ENCODE data around the gene ERC2.
A peak's percentile ranks its signal among the peaks of the same experiment; 100 is the strongest.

The ERC2 gene

DNA sequence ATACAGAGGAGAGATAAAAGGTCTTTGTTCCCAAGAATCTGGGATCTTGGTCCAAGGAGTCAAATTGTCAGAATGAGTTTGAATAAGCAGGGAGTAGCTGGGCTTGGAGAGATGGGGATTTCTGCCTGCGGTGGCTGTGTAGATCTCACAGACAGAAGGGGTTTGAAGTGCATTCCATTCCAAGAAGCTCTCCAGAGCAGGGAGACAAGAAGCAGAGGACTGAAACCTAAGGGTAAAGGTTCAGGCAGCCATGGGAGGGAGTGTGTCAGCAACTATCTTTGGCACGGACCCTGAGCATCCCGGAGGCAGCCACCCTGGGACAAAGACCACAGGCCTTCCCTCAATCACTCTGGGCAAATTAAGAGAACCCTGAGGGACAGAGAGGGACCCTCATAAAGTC lies 558.9 kb downstream of the ERC2 start:
- no peak for DNase-seq

DNA sequence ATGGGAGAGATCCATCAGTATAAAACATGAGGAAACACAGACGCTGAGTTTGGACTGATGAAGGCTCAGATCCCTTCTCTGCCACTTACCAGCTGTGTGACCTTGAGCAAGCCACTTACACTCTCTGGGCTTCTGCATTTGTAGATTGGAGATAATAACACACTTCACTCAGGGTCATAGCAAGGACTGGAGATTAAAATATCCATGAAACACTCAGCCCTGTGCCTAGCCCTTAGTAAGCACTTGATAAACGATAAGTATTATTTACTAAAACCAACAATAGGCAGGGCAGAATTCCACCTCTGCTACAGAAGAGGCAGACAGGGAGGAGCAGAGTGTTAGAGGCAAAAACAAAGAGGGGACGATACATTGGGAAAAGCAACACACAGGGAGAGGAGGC lies 560.7 kb downstream of the ERC2 start:
- no peak for DNase-seq

DNA sequence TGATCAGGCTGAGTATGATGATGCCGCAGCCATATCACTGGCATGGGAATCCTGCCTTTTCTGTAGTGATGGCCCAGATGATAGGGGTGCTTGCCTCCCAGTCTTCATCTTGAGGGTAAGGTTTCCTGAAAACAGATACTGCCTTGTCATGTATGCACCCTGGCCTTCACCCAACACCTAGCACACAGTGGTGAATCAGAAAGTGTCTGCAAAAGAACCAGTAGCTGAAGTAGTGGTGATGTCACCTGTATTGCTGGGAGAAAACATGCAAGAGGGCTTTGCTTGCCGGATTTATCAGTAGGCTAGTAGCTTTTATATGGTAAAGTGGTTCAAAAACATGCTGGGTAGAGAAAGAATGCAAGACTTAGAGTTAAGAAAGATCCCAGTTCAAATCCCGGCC lies 561.4 kb downstream of the ERC2 start:
- DNase-seq: no peak

DNA sequence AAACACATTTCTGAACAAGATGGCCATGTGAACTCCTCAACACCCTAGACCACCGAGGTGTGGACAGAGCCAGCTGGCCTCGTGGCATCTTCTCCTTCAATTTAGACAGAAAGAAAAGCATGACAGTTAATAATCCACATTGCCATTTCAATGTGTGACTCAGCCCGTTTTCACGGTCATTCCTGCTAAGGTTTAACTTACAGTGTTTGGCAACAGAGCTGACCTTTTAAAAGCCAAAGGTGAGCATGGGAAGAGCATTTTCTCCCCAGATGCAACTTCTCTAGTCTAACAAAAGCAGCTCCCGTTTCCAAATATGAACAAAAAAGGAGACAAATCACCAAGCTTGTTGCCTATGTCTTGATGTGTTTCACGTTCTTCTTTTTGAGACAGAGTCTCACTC lies 563.6 kb downstream of the ERC2 start:
- DNase-seq: no peak

DNA sequence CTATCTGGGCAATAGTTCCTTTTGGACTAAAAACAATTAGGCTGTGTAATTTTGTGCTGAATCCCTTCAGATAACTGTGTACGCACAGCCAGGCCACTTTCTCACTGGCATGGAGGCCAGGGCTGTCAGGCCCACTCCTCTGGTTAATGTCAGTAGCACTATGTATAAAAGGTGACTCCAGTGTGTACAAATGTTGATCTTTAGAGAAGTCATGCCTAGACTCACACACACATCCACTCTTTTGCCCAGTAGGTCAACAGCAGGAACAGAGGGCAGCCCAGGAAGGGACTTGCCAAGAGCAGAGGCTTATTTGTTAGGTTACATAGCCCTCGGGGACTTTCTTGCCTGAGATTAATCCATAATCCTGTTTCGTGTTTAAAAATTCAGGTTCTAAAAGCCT lies 564.6 kb downstream of the ERC2 start:
- DNase-seq: no peak

DNA sequence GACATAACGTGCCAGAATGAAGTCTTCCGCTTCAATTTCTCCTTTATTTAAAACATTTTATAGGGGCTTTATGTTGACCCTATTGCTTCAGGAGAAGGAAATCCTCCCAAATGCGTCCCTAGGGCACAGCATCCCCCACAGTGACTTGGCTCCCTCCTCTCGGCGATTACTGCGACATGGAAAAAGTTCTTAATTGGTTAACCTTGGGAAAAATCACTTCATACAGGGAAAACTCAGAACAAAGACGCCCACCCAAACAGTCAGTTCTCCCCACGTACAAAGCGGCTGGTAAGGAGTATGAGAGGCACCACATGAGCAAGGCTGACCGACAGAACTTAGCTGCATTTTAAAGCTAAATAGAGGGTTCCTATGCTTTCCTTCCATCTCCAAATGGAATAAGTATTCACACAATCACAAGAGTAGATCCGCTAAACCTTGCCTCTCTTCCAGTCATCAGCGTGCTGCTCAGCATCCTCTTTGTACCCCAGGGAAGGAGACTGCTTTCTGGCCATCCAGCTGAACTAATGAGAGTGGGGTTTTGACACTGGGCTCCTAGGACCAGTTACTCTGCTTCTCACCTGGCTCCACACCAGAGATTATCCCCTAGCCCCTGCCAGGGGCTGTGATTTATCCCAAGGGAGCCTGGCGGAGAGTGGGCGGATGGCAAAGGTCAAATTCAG lies 565.9 kb downstream of the ERC2 start:
- no peak for DNase-seq

DNA sequence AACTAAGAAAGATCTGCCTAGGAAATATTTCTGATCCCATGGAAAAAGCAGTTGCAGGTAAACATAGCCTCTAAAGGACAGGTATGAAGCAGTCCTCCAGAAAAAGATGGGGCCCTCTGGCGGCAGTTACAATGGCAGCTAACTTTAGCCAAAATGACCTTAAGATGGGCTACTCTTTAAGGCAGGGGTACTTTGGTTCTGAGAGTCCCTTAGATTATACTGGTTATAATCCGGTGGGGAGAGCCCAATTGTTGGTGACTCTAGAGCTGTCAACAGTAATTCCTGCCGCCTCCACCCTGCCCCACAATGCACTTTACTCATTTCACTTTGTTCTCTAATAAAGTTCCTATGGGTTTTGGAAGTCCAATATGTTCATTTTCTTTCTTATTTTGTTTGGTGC lies 568.4 kb downstream of the ERC2 start:
- DNase-seq: no peak

DNA sequence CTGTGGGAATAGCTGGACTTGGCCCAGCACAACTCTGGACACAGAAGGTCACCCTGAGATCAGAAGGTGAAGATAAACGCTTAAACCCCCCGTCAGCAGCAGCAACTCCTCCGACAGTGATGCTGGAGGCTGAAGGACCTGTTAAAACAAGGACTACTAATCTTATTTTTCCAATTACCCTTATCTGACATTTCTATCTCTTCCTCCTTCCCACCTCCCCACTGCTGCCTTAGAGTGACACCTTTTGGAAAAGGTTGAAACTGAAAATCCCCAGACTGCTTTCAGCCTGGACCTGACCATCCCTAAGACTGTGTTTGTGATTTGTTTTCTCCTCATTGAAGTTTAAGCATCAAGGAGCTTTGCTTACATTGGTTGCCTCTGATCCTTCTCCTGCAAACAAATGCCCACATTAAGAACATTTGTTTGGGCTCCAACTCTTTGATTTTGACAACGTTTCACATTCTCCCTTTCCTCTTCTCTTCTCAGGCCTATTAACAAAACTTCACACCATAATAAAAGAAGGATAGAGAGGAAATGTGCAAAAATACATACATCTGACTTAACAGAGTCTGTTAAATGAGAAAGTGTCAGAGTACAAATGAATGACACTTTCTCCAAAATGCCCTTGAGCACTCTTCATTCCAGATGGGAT lies 570.6 kb downstream of the ERC2 start:
- peak; percentile 32 for DNase-seq

DNA sequence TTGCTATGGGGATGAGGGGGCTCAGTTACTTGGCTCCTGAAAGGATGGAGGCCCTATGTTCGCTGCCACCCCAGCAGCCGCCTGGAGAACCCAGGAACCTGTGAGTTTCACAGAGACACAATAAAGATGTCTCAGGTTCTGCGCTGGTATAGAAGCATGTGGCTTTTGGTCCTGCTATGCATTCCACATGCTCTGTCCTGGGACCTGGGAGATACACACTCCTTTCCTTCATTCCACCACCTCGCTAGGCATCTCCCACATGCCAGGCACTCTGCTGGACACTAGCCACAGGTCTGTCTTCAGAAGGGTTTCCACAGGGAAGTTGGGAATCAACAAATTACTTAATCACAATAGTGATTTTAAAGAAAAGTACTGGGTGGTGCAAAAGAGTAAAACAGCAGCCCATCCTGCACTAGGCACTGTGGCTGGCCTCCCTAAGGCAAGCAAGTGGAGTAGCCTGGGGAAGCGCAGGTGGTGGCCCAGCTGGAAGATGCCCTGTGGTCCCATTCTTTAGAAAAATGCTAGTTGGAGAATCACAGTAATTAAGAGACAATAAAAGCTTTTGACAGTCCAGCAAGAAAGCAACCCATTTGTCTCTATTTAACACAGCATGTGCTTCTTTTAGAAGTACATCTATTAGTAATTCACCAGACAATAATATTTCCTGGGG lies 572.2 kb downstream of the ERC2 start:
- DNase-seq: no peak

DNA sequence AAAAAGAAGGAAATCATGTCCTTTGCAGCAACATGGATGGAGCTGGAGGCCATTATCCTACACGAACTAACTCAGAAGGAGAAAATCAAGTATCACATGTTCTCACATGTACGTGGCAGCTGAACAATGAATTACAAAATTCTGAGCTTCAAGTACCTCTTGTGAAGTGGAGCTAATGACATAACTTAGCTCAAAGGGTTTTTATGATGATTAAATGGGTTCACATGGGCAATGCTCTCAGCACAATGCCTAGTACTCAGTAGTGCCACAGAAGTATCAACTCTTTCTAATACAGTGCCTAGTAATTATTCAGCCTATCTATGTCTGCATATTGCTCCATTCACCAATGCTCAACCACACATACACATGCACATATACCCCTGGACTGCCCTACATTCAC lies 573.7 kb downstream of the ERC2 start:
- DNase-seq: no peak

DNA sequence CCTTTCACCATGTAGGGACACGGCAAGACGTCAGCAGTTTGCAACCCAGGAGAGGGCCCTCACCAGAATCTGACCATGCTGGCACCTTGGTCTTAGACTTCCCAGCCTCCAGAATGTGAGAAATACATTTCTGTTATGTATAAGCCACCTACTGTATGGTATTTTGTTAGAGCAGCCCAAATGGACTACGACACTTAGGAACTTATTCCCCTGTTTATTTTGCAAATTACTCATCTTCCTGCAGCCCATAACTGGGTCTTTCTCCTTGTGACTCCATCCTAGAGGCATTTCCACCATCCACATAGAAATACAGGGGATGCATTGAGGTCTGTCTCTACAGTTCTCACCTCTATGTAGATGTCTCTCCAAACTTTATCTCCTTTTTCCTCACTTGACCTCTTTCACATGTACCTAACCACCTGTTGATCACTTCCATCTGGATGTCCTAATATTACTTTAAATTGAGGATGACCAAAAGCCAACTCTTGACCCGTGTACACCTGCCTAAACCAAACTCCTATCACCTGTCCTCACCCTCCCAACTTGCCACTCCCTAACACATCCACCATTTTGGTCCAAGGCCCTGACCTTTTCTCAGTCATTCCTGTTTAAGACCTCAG lies 575.1 kb downstream of the ERC2 start:
- DNase-seq: peak; percentile 90

DNA sequence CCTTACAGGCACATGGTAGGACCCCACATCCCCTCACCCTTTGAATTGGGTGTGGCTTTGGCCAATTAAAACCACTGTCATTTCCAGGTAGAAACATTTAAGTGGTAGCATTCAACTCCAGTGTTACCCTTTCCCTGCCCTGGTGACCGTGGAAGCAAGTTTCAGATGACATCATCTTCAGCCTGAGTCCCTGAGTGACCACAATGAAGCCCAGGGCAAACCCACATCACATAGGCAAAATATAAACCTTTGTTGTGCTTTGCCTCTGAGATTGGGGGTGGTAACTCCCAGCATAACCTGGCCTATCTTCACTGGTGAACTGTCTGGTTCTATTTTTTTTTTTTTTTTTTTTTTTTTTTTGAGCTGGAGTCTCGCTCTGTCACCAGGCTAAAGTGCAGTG lies 577.2 kb downstream of the ERC2 start:
- DNase-seq: no peak

DNA sequence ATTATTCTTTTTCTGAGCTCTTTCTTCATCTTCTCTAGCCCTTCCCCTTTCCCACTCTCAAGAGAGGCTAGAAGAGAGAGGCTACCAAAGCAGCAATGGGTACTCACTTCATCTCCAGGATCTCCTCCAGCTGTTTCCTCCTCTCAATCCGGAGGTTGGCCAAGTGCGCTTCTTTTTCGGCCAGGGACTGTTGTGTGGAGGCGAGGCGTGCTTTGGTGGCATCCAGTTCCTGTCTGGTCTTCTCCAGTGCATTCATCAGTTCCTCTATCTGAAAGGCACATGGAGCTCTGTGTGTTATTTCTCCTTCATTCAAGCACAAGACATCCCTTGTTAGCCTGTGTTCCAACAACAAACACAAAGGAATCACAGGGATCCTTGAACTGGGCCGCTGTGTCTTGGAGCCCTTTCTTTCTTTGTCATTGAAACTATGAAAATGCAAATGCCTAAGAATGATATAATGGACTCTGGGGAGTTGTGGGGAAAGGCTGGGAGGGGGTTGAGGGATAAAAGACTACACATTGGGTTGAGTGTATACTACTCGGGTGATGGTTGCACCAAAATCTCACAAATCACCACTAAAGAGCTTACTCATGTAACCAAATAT lies 579.9 kb downstream of the ERC2 start:
- DNase-seq: peak; percentile 61

DNA sequence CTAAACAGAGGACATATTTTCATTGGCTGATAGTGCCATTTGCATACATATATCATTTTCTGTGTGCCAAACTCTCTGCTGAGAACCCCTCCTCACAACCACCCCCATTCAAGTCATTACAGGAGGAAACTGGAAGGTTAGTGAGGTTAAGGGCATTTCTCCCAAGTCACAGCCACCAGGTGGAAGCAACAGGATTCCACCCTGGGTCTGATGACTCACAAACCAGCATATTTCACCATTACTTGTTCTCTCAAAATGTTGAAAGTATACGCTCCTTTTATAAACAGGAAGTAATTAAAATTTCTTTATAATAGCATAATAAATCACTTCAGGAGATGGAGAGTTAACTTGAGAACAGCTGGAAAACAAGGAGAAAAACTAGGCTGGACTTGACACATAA lies 582.5 kb downstream of the ERC2 start:
- DNase-seq: peak; percentile 51

DNA sequence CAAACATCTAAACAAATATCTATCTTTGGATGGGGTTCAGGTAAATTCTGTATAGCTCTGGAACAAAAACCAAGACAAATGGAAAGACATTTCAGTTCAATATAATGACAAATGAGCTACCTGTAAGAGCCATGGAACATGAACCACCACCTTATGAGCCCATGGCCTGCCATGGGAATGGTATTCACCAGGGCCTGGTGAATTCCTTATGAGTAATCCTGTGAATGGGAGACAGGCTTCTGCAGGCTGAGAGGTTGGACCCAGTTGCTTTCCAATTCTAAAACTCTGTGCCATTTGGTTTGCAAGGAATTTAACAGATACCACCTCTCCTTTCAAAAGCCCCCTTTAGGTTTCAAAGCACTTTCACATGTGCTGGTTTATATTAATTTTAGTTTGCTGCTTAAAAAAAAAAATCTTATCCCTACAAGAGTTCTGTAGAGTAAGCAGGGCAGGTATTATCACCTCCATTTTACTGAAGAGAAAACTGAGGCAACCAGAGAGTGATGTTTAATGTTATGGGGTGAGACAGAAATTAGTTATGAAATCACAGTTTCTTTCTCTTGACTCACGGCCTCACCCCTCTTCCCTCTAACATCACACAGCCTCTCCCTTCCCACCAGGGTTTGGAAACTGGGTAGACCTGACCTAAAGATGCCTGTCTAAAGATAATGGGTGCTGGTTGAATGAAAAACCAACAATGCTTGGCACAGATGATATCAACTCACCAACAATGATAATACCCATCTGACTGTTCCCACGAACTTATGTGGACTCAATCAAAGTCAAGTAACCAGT lies 583.6 kb downstream of the ERC2 start:
- DNase-seq: no peak

DNA sequence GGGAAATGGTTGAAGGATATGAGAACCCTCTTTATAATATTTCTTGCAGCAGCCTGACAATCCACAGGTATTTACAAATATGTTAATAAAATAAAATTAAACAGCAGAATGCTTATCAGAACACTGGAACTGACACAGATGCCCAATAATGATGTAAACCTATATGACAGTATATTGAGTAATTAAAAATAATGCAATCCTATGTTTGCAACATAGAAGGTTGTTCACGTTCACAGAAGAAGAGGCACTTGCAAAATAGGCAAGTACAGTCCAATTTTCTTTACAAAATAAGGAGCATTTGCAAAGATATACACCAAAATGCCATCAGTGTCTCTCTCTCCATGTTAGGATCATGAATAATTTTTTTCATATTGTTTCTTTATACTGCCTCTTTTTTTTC lies 584.2 kb downstream of the ERC2 start:
- DNase-seq: no peak

DNA sequence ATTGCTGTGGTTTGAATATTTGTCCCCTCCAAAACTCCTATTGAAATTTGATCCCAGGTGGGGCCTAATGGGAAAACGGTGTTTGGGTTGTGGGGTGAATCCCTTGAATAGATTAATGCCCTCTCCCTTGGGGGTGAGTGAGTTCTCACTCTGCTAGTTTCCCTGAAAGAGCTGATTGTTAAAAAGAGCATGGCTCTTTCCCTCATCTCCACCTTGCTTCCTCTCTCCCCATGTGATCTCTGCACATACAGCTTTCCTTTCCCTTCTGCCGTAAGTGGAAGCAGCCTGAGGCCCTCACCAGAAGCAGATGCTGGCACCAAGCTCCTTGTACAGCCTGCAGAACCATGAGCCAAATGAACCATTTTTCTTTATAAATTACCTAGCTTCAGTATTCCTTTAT lies 586.3 kb downstream of the ERC2 start:
- DNase-seq: no peak

DNA sequence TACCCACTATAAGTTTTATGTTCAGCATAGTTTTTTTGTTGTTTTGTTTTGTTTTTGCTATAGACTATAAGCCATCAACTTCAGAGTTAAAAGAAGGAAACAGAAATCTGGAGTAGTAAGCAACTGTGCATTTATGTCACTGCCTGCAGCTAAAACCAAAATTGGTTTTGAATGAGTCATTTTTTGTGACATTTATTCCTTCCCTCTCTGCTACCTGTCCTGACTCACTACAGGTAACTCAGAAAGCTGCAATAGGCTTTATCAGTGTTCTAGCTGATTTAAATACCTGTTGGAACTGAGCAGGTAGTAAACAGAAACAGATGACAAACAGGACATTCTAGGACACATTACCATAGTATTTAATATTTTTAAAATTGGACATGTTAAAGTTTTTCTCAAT lies 587.9 kb downstream of the ERC2 start:
- no peak for DNase-seq

DNA sequence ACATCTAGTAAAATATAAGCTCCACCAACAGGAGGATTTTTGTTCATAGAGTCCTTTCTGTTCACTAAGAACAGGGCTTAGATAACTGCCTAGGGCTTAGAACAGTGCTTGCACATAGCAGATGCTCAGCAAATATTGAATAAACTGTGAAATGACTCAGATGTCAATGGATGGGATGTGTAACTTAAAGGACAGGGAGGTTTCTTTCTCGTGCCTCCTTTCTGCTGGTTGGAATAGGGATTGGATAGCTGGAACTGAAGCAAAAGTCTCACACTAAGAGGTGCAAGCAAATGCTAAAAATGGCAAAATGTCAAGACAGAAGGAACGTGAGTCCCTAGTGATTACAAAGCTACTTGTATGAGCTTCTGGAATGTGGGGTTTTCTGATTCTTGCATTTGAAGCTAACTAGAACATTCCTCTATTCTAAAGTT lies 588.4 kb downstream of the ERC2 start:
- peak; percentile 65 for DNase-seq

DNA sequence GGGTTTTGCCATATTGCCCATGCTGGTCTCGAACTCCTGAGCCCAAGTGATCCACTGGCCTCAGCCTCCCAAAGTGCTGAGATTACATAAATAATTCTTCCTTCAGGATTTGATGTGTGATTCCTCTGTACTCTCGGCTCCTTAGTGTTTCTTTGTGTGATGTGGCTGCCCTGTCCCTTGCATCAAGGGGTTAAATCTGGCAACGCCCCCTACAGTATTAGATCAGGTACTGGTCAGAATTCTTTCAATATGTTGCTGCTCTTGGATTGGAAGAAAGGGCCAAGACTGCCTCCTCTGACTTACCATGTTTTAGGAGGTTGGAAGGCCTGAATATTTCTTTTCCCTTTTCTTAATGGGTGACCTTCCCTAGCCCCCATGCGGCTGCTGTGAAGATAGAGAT lies 590.6 kb downstream of the ERC2 start:
- no peak for DNase-seq

DNA sequence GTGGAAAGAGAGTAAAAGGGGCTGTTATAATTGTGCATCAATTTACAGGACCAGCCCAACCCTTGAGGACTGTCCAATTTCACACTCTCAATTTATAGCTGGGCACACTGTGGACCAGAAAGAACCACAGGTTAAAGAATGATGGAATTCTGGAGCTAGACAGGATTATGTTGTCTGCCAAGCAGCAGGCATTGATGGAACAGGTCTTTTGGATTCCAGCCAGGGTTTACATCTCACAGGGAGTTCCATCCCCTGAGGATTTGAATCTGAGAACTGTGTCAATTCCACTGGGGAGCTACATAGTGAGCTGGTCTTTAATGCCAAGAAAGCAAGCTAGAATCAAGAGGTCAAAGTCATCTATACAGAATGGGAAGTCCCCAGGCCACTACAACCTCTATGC lies 591.7 kb downstream of the ERC2 start:
- DNase-seq: no peak

DNA sequence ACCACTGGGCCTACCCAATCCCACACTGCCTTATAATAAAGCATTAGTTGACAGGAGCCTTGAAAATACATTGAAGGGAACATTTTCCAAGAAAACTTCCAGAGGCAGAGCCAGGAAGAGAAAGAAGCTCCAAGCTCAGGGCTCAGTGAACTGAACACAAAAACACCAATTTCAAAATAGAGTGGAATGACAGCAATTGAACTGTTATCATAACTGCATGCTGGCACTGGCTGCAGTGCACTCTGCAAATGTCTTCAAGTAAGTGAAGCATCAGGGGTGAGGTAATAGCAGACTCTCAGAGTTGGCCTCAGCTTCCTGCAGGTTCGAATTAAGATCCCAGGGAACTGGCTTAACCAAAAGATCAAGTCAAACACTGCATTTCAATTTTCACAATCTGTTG lies 593.2 kb downstream of the ERC2 start:
- no peak for DNase-seq
